Loucy (cell line): ENCODE results near the gene UVRAG.

Experiments used
- EZH2phosphoT487 ChIP-seq: fragments of 200-600 bp; IDR thresholded peaks from 2 replicates; pipeline ENCODE4 v1.6.1; 2018; ENCODE audit warnings: antibody characterized with exemption, mild to moderate bottlenecking, moderate library complexity, borderline replicate concordance
- TF ChIP-seq, protein P1 (sequence below): fragments of 200-600 bp; sonication (generic); conservative IDR thresholded peaks from 2 replicates; pipeline ENCODE4 v1.5.1; 2014; ENCODE audit warnings: mild to moderate bottlenecking, antibody characterized with exemption, low read length

DNA sequence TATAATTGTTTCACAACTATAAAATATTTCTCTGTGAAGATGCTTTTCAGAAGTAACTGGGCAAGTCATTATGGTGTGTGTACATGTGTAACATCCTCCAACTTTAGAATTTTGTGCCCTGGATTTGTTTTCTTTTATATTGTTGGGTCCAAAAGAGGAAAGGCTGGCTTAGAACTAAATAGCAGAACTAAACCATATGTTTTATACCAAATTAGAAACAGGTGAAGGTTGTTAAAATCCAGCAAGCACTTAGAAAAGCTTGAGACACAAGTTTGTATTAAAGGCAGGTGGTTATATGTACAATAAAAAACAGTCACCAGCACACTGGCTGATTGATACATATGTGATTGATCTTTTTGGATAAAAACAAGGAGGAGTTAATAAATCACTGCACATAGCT lies 232.8 kb downstream of the UVRAG start:
- TF ChIP-seq, protein P1, sequence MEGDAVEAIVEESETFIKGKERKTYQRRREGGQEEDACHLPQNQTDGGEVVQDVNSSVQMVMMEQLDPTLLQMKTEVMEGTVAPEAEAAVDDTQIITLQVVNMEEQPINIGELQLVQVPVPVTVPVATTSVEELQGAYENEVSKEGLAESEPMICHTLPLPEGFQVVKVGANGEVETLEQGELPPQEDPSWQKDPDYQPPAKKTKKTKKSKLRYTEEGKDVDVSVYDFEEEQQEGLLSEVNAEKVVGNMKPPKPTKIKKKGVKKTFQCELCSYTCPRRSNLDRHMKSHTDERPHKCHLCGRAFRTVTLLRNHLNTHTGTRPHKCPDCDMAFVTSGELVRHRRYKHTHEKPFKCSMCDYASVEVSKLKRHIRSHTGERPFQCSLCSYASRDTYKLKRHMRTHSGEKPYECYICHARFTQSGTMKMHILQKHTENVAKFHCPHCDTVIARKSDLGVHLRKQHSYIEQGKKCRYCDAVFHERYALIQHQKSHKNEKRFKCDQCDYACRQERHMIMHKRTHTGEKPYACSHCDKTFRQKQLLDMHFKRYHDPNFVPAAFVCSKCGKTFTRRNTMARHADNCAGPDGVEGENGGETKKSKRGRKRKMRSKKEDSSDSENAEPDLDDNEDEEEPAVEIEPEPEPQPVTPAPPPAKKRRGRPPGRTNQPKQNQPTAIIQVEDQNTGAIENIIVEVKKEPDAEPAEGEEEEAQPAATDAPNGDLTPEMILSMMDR = no peak
- no peak for TF ChIP-seq EZH2phosphoT487
